Small intestine (tissue), 7 donors: ENCODE data around the gene CCDC90B. TPM values are rescaled to one million over a fixed set of nuclear protein-coding genes. Genes with fewer than 3 reads are reported as not detected.
"Not testable (repeated sequence)": the region's sequence is repeated elsewhere in the genome, so short reads cannot be mapped to it uniquely, and the experiment has no call there.

ENCODE experiments used
- DNase-seq, 2 donors: peaks; one replicate each; pipeline versions ENCODE4 v3.0.0 to v3.0.0-alpha.2; 2013
- FAIRE-seq: peaks from 2 replicates; lab custom pipeline; 2012; peaks lifted over from hg19 to GRCh38; lab: Jason Lieb, UNC
- H3K27ac ChIP-seq, 3 donors: one replicate each; pipeline ENCODE4 v1.5.1; 2013; ENCODE audit warnings: low read length in 2 of 3, mild to moderate bottlenecking in 2 of 3, control low read depth in 1 of 3, inconsistent platforms in 1 of 3, low read depth in 1 of 3, moderate library complexity in 1 of 3
- H3K27me3 ChIP-seq, 3 donors: one replicate each; pipeline ENCODE4 v1.6.1; 2013; ENCODE audit warnings: low read length in 3 of 3, inconsistent platforms in 1 of 3; ENCODE audit not compliant: control insufficient read depth in 3 of 3, insufficient read depth in 3 of 3
- H3K36me3 ChIP-seq, 3 donors: one replicate each; pipeline ENCODE4 v1.6.1; 2013; ENCODE audit warnings: low read length in 3 of 3, inconsistent platforms in 1 of 3, low read depth in 1 of 3, mild to moderate bottlenecking in 1 of 3, moderate library complexity in 1 of 3; ENCODE audit not compliant: control insufficient read depth in 3 of 3, insufficient read depth in 2 of 3
- H3K4me1 ChIP-seq, 3 donors: one replicate each; pipeline ENCODE4 v1.6.1; 2013; ENCODE audit warnings: low read length in 2 of 3, inconsistent platforms in 1 of 3, low read depth in 1 of 3, mild to moderate bottlenecking in 1 of 3, moderate library complexity in 1 of 3; ENCODE audit not compliant: control insufficient read depth in 3 of 3, insufficient read depth in 2 of 3
- H3K4me3 ChIP-seq, 3 donors: one replicate each; pipeline ENCODE4 v1.5.1; 2013; ENCODE audit warnings: low read length in 3 of 3, control low read depth in 1 of 3, inconsistent platforms in 1 of 3, low read depth in 1 of 3, mild to moderate bottlenecking in 1 of 3, moderate library complexity in 1 of 3
- H3K9me3 ChIP-seq, 2 donors: one replicate each; pipeline ENCODE4 v1.6.1; 2013; ENCODE audit warnings: low read depth in 1 of 2, low read length in 1 of 2; ENCODE audit not compliant: control insufficient read depth in 2 of 2, insufficient read depth in 1 of 2
- WGBS, 3 donors: extraction: QIAGEN DNeasy Blood & Tissue Kit; methylation state at CpG; one replicate each; pipeline ENCODE4 v1.1.7; 2013; 5-methylcytosine and 5-hydroxymethylcytosine counted together
- polyA plus RNA-seq, 4 donors: library from polyadenylated mRNA; stranded (reverse) in 3 of 4; unstranded in 1 of 4; fragments of 200-250 nt in 3 of 4; fragments of 120-200 nt in 1 of 4; gene quantifications; one replicate each; pipeline versions ENCODE4 v1.2.1 to v1.2.3, GENCODE V29; 2013
- donor health status: healthy with polysubstance abuse.
- donor health status: control.
- donor health status: control.
- donor health status: Bipolar disorder and iron deficiency.
- donor health status: healthy.

CCDC90B gene
- polyA plus RNA-seq, 4 donors = 35.5 to 60.4 (median 45.2) TPM

GRCh38 chr11:83316897-83317268 is 30.7 kb upstream of the CCDC90B start:
- H3K27me3 ChIP-seq, H3K36me3 ChIP-seq, DNase-seq, H3K9me3 ChIP-seq, FAIRE-seq, H3K27ac ChIP-seq, H3K4me3 ChIP-seq: not testable (repeated sequence)
- WGBS, 3 donors = 97 to 98% (median 97%) methylated on average over 20 to 31 of the region's 31 CpGs
- H3K4me1 ChIP-seq = peaks cover 0 to 12% (median 0%) of the 10 kb centered on the region in 3 donors

GRCh38 chr11:83316143-83316896 is 30.2 kb upstream of the CCDC90B start:
- not testable (repeated sequence) for FAIRE-seq, H3K27me3 ChIP-seq, H3K36me3 ChIP-seq, H3K27ac ChIP-seq, H3K9me3 ChIP-seq, H3K4me3 ChIP-seq, DNase-seq
- peaks cover 0 to 12% (median 0%) of the 10 kb centered on the region in 3 donors for H3K4me1 ChIP-seq
- 92 to 97% (median 96%) methylated on average over 30 to 59 of the region's 59 CpGs for WGBS, 3 donors

GRCh38 chr11:83312430-83312829 is 26.3 kb upstream of the CCDC90B start:
- Histone ChIP-seq H3K27me3 (no peaks in the 10 kb centered on the region), H3K36me3 (no peaks in the 10 kb centered on the region), H3K9me3 (no peaks in the 10 kb centered on the region), H3K4me1 (peaks cover 0 to 3% (median 0%) of the 10 kb centered on the region in 3 donors), H3K4me3 (no peak overlapping the region), H3K27ac (no peak overlapping the region)
- FAIRE-seq (no peak), DNase-seq (no peak)

GRCh38 chr11:83311701-83312100 is 25.5 kb upstream of the CCDC90B start:
- Histone ChIP-seq H3K4me1 (peaks cover 0 to 3% (median 0%) of the 10 kb centered on the region in 3 donors), H3K9me3 (no peaks in the 10 kb centered on the region), H3K36me3 (no peaks in the 10 kb centered on the region), H3K27me3 (no peaks in the 10 kb centered on the region), H3K27ac (no peak overlapping the region), H3K4me3 (no peak overlapping the region)
- no peak for DNase-seq
- 85 to 92% (median 85%) methylated on average over 2 of the region's 2 CpGs for WGBS, 3 donors
- no peak for FAIRE-seq

- Histone ChIP-seq H3K27ac (no peak overlapping the region), H3K36me3 (no peaks in the 10 kb centered on the region), H3K9me3 (no peaks in the 10 kb centered on the region), H3K4me3 (no peak overlapping the region), H3K4me1 (peaks cover 0 to 3% (median 0%) of the 10 kb centered on the region in 3 donors), H3K27me3 (no peaks in the 10 kb centered on the region)
- FAIRE-seq (no peak), DNase-seq (no peak)
Observed at GRCh38 chr11:83310718-83311117, 24.6 kb upstream of the CCDC90B start.

- not testable (repeated sequence) for FAIRE-seq, H3K27me3 ChIP-seq, H3K4me3 ChIP-seq, H3K27ac ChIP-seq, DNase-seq, H3K36me3 ChIP-seq, H3K9me3 ChIP-seq, H3K4me1 ChIP-seq
- WGBS, 3 donors = 88 to 93% (median 93%) methylated on average over 1 of the region's 1 CpG
Observed at GRCh38 chr11:83308536-83308935, 22.4 kb upstream of the CCDC90B start.

- no peaks in the 10 kb centered on the region for H3K4me1 ChIP-seq
- H3K36me3 ChIP-seq = no peaks in the 10 kb centered on the region
- no peaks in the 10 kb centered on the region for H3K27me3 ChIP-seq
- H3K4me3 ChIP-seq = no peak overlapping the region
- no peaks in the 10 kb centered on the region for H3K9me3 ChIP-seq
- FAIRE-seq (no peak), DNase-seq (no peak)
- H3K27ac ChIP-seq = no peak overlapping the region
- WGBS, 3 donors = 79 to 92% (median 82%) methylated on average over 4 of the region's 4 CpGs
Observed at GRCh38 chr11:83306200-83307080, 20.3 kb upstream of the CCDC90B start.

- Histone ChIP-seq H3K27me3 (peaks cover 0 to 2% (median 0%) of the 10 kb centered on the region in 3 donors), H3K9me3 (no peaks in the 10 kb centered on the region), H3K4me3 (no peak overlapping the region), H3K36me3 (no peaks in the 10 kb centered on the region), H3K27ac (no peak overlapping the region), H3K4me1 (no peaks in the 10 kb centered on the region)
- FAIRE-seq (no peak), DNase-seq (no peak)
- 42 to 55% (median 47%) methylated on average over 4 of the region's 4 CpGs for WGBS, 3 donors
Observed at GRCh38 chr11:83303316-83303715, 17.1 kb upstream of the CCDC90B start.
